ENCODE data around the gene EEPD1.
"Not testable (repeated sequence)": the region's sequence is repeated elsewhere in the genome, so short reads cannot be mapped to it uniquely, and the experiment has no call there.

EEPD1 gene

DNA sequence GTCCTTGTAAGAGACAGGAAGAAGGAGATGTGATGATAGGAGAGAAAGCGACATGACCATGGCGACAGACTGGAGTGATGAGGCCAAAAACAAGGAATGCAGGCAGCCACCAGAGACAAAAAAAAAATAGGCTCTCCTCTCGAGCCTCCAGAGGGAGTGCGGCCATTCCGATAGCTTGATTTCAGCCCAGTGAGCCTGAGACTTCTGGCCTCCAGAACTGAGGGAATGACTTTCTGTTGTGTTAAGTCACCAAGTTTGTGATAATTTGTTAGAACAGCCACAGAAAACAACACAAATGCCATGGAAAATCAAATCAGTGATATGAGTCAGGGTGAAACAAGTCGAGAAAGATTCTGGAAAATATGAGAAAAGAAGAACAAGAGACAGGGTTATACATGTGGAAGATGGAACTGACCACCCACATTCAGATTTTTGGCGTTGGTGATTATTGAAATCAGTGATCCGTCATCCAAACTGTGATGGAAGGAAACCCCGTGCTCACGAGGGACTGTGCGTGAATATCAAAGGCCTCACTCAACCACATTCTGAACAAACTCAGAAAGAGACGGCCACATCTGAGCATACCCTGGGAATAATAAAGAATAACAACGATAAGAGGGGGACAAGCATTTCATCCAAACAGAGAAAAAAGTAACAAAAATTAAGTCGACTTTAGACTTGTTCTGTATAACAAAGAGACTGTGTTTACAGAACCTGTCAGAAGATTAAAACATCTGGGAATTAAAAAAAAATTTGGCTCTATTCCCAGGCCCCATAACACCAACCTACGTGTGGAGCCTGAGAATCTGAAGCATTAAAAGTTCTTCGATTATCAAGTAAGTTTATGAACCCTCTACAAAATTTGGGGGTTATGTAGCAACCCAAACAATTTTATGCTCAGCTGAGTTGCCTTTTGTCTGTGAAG is 72.1 kb downstream of the EEPD1 start:
- H3K4me1 ChIP-seq (ENCODE audit: control insufficient read depth, insufficient read depth, low read length): no peaks in the 10 kb centered on the region
- no peak overlapping the region for H3K27ac ChIP-seq (ENCODE audit: low read depth, low read length)
- no peaks in the 10 kb centered on the region for H3K27me3 ChIP-seq (ENCODE audit: control insufficient read depth, insufficient read depth, low read length)

DNA sequence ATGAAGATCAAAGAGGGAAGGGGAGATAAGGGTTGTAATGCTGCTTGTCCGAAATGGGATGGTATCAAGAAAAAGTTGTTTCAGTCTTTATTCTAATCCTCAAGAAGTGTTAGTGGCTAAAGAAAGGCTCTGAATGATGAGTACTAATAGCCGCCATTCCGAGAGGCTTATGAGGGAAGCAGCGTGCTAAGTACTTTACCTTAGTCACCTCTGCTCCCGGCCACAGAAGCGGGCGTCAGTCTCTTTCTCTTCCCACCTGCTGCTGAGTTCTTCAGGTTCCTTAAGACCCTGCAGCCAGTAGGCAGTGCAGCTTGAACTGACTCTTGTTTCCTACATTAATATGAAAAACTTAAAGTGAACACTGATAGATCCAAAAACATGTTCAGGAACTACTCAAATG is 73.1 kb downstream of the EEPD1 start:
- Histone ChIP-seq H3K4me3 (ENCODE audit: low read depth, low read length) (no peak overlapping the region), H3K27me3 (ENCODE audit: control insufficient read depth, insufficient read depth, low read length) (no peaks in the 10 kb centered on the region), H3K4me1 (ENCODE audit: control insufficient read depth, insufficient read depth, low read length) (no peaks in the 10 kb centered on the region), H3K9ac (ENCODE audit: low read length) (no peak overlapping the region), H3K27ac (ENCODE audit: low read depth, low read length) (no peak overlapping the region), H3K36me3 (ENCODE audit: control insufficient read depth, insufficient read depth, low read length) (no peaks in the 10 kb centered on the region), H3K9me3 (ENCODE audit: control insufficient read depth, insufficient read depth, low read depth, low read length) (no peaks in the 10 kb centered on the region)

More for the DNA sequence above, 72.1 kb downstream of the EEPD1 start:
- Histone ChIP-seq H3K9me3 (ENCODE audit: control insufficient read depth, insufficient read depth, low read depth, low read length) (no peaks in the 10 kb centered on the region), H3K36me3 (ENCODE audit: control insufficient read depth, insufficient read depth, low read length) (no peaks in the 10 kb centered on the region), H3K4me3 (ENCODE audit: low read depth, low read length) (no peak overlapping the region), H3K9ac (ENCODE audit: low read length) (no peak overlapping the region)

DNA sequence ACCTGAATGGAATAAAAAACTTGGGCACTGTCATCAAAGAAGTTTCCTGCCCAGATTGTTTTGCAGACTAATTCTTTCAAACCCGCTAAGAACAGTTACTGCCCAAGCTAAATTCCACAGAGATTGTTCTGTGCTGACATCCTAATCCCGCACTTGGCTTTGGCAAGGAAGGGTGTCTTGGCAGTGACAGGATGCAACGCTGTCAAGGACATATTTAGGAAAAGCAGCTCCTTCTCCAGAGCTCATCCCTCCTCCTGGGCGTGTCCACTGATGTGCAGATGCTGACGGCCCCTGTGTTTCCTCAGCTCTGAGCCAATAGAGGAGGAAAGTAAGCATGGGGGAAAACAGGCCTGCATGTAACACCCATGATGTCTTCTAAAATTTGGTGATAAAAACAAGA is 74.2 kb downstream of the EEPD1 start:
- Histone ChIP-seq H3K9ac (ENCODE audit: low read length) (no peak overlapping the region), H3K36me3 (ENCODE audit: control insufficient read depth, insufficient read depth, low read length) (no peaks in the 10 kb centered on the region), H3K9me3 (ENCODE audit: control insufficient read depth, insufficient read depth, low read depth, low read length) (no peaks in the 10 kb centered on the region), H3K27me3 (ENCODE audit: control insufficient read depth, insufficient read depth, low read length) (no peaks in the 10 kb centered on the region), H3K4me1 (ENCODE audit: control insufficient read depth, insufficient read depth, low read length) (no peaks in the 10 kb centered on the region), H3K4me3 (ENCODE audit: low read depth, low read length) (no peak overlapping the region), H3K27ac (ENCODE audit: low read depth, low read length) (no peak overlapping the region)

GRCh38 chr7:36228039-36228438 is 75.0 kb downstream of the EEPD1 start:
- Histone ChIP-seq H3K4me1 (ENCODE audit: control insufficient read depth, insufficient read depth, low read length) (peaks cover 5% of the 10 kb centered on the region; the same call in 1 of the 2 replicates), H3K36me3 (ENCODE audit: control insufficient read depth, insufficient read depth, low read length) (no peaks in the 10 kb centered on the region), H3K27me3 (ENCODE audit: control insufficient read depth, insufficient read depth, low read length) (no peaks in the 10 kb centered on the region), H3K9ac (ENCODE audit: low read length) (no peak overlapping the region), H3K4me3 (ENCODE audit: low read depth, low read length) (no peak overlapping the region), H3K9me3 (ENCODE audit: control insufficient read depth, insufficient read depth, low read depth, low read length) (no peaks in the 10 kb centered on the region), H3K27ac (ENCODE audit: low read depth, low read length) (no peak overlapping the region)

DNA sequence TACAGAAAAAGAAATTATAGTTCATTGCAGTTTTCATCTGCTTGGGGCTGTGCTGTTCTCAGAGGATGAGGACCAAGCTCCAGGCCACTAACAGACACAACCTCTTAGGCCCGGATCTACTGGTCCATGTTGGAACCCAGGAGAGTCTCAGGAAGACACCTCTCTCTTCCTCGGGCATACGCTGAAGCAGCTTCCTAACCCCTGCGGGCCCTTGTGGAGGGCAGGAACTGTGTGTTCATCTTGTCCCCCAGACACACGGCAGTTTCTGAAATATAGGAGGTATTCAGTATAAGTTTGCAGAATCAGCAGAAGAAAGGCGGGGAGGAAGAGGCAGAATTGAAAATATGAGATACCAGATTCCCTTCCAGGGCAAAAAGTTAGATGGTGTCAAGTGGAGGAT is 78.4 kb downstream of the EEPD1 start:
- no peaks in the 10 kb centered on the region for H3K9me3 ChIP-seq (ENCODE audit: control insufficient read depth, insufficient read depth, low read depth, low read length)

GRCh38 chr7:36232555-36232954 is 79.5 kb downstream of the EEPD1 start:
- Histone ChIP-seq H3K4me1 (ENCODE audit: control insufficient read depth, insufficient read depth, low read length) (peaks cover 6% of the 10 kb centered on the region; the same call in 1 of the 2 replicates), H3K27ac (ENCODE audit: low read depth, low read length) (no peak overlapping the region), H3K4me3 (ENCODE audit: low read depth, low read length) (no peak overlapping the region), H3K9me3 (ENCODE audit: control insufficient read depth, insufficient read depth, low read depth, low read length) (no peaks in the 10 kb centered on the region), H3K36me3 (ENCODE audit: control insufficient read depth, insufficient read depth, low read length) (no peaks in the 10 kb centered on the region), H3K27me3 (ENCODE audit: control insufficient read depth, insufficient read depth, low read length) (no peaks in the 10 kb centered on the region), H3K9ac (ENCODE audit: low read length) (no peak overlapping the region)

More for the DNA sequence above, 78.4 kb downstream of the EEPD1 start:
- Histone ChIP-seq H3K36me3 (ENCODE audit: control insufficient read depth, insufficient read depth, low read length) (no peaks in the 10 kb centered on the region), H3K27me3 (ENCODE audit: control insufficient read depth, insufficient read depth, low read length) (no peaks in the 10 kb centered on the region), H3K4me1 (ENCODE audit: control insufficient read depth, insufficient read depth, low read length) (peaks cover 6% of the 10 kb centered on the region; the same call in 1 of the 2 replicates), H3K27ac (ENCODE audit: low read depth, low read length) (no peak overlapping the region), H3K9ac (ENCODE audit: low read length) (no peak overlapping the region), H3K4me3 (ENCODE audit: low read depth, low read length) (no peak overlapping the region)

GRCh38 chr7:36232971-36233550 is 80.0 kb downstream of the EEPD1 start:
- Histone ChIP-seq H3K27me3 (ENCODE audit: control insufficient read depth, insufficient read depth, low read length) (no peaks in the 10 kb centered on the region), H3K4me1 (ENCODE audit: control insufficient read depth, insufficient read depth, low read length) (peaks cover 6% of the 10 kb centered on the region; the same call in 1 of the 2 replicates), H3K4me3 (ENCODE audit: low read depth, low read length) (no peak overlapping the region), H3K36me3 (ENCODE audit: control insufficient read depth, insufficient read depth, low read length) (no peaks in the 10 kb centered on the region), H3K9me3 (ENCODE audit: control insufficient read depth, insufficient read depth, low read depth, low read length) (no peaks in the 10 kb centered on the region), H3K27ac (ENCODE audit: low read depth, low read length) (no peak overlapping the region), H3K9ac (ENCODE audit: low read length) (no peak overlapping the region)

DNA sequence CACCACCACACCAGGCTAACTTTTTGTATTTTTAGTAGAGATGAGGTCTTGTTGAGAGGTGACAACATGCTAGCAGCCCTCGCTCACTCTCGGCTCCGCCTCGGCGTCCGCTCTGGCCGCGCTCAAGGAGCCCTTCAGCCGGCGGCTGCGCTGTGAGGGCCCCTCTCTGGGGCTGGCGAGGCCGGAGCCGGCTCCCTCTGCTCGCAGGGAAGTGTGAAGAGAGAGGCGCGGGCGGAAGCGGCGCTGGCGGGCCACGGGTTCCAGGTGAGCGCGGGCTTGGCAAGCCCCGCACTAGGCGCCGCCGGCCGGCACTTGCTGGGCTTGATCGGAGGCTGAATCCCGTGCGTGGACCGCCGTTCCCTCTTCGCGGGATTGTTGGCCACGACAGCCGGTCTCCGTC is 83.0 kb downstream of the EEPD1 start:
- H3K9me3 ChIP-seq (ENCODE audit: control insufficient read depth, insufficient read depth, low read depth, low read length): peaks cover 4% of the 10 kb centered on the region; the same call in 1 of the 2 replicates
- no peak overlapping the region for H3K4me3 ChIP-seq (ENCODE audit: low read depth, low read length)
- no peaks in the 10 kb centered on the region for H3K36me3 ChIP-seq (ENCODE audit: control insufficient read depth, insufficient read depth, low read length)
- H3K27ac ChIP-seq (ENCODE audit: low read depth, low read length): no peak overlapping the region
- peaks cover 6% of the 10 kb centered on the region; the same call in 1 of the 2 replicates for H3K4me1 ChIP-seq (ENCODE audit: control insufficient read depth, insufficient read depth, low read length)
- H3K27me3 ChIP-seq (ENCODE audit: control insufficient read depth, insufficient read depth, low read length): no peaks in the 10 kb centered on the region
- H3K9ac ChIP-seq (ENCODE audit: low read length): no peak overlapping the region

DNA sequence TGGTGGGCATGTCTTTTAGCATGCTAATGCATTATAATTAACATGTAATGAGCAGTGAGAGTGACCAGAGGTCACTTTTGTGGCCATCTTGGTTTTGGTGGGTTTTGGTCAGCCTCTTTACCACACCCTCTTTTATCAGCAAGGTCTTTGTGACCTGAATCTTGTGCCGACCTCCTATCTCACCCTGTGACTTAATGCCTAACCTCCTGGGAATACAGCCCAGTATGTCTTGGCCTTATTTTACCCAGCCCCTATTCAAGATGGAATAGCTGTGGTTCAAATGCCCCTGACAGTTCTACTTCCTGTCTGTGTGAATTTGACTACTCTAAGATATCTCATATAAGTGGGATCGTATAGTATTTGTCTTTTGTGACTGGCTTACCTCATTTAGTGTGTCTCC is 85.1 kb downstream of the EEPD1 start:
- Histone ChIP-seq H3K9ac (ENCODE audit: low read length) (no peak overlapping the region), H3K9me3 (ENCODE audit: control insufficient read depth, insufficient read depth, low read depth, low read length) (peaks cover 4% of the 10 kb centered on the region; the same call in 1 of the 2 replicates), H3K36me3 (ENCODE audit: control insufficient read depth, insufficient read depth, low read length) (no peaks in the 10 kb centered on the region), H3K4me3 (ENCODE audit: low read depth, low read length) (no peak overlapping the region), H3K27ac (ENCODE audit: low read depth, low read length) (no peak overlapping the region), H3K27me3 (ENCODE audit: control insufficient read depth, insufficient read depth, low read length) (no peaks in the 10 kb centered on the region), H3K4me1 (ENCODE audit: control insufficient read depth, insufficient read depth, low read length) (0 out of 2 replicates have a peak, but pooled peaks cover under 1% of the 10 kb centered on the region)

GRCh38 chr7:36243356-36243755 is 90.3 kb downstream of the EEPD1 start:
- not testable (repeated sequence) for H3K9ac ChIP-seq (ENCODE audit: low read length); H3K27ac ChIP-seq (ENCODE audit: low read depth, low read length); H3K9me3 ChIP-seq (ENCODE audit: control insufficient read depth, insufficient read depth, low read depth, low read length); H3K4me1 ChIP-seq (ENCODE audit: control insufficient read depth, insufficient read depth, low read length); H3K4me3 ChIP-seq (ENCODE audit: low read depth, low read length); H3K27me3 ChIP-seq (ENCODE audit: control insufficient read depth, insufficient read depth, low read length); H3K36me3 ChIP-seq (ENCODE audit: control insufficient read depth, insufficient read depth, low read length)

GRCh38 chr7:36244001-36244400 is 90.9 kb downstream of the EEPD1 start:
- not testable (repeated sequence) for H3K27me3 ChIP-seq (ENCODE audit: control insufficient read depth, insufficient read depth, low read length); H3K27ac ChIP-seq (ENCODE audit: low read depth, low read length); H3K4me1 ChIP-seq (ENCODE audit: control insufficient read depth, insufficient read depth, low read length); H3K9ac ChIP-seq (ENCODE audit: low read length); H3K36me3 ChIP-seq (ENCODE audit: control insufficient read depth, insufficient read depth, low read length); H3K9me3 ChIP-seq (ENCODE audit: control insufficient read depth, insufficient read depth, low read depth, low read length); H3K4me3 ChIP-seq (ENCODE audit: low read depth, low read length)
